Measurements from ENCODE around the gene TMEM266.
"Not testable (repeated sequence)": the region's sequence is repeated elsewhere in the genome, so short reads cannot be mapped to it uniquely, and the experiment has no call there.

TMEM266 gene, protein sequence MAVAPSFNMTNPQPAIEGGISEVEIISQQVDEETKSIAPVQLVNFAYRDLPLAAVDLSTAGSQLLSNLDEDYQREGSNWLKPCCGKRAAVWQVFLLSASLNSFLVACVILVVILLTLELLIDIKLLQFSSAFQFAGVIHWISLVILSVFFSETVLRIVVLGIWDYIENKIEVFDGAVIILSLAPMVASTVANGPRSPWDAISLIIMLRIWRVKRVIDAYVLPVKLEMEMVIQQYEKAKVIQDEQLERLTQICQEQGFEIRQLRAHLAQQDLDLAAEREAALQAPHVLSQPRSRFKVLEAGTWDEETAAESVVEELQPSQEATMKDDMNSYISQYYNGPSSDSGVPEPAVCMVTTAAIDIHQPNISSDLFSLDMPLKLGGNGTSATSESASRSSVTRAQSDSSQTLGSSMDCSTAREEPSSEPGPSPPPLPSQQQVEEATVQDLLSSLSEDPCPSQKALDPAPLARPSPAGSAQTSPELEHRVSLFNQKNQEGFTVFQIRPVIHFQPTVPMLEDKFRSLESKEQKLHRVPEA

DNA sequence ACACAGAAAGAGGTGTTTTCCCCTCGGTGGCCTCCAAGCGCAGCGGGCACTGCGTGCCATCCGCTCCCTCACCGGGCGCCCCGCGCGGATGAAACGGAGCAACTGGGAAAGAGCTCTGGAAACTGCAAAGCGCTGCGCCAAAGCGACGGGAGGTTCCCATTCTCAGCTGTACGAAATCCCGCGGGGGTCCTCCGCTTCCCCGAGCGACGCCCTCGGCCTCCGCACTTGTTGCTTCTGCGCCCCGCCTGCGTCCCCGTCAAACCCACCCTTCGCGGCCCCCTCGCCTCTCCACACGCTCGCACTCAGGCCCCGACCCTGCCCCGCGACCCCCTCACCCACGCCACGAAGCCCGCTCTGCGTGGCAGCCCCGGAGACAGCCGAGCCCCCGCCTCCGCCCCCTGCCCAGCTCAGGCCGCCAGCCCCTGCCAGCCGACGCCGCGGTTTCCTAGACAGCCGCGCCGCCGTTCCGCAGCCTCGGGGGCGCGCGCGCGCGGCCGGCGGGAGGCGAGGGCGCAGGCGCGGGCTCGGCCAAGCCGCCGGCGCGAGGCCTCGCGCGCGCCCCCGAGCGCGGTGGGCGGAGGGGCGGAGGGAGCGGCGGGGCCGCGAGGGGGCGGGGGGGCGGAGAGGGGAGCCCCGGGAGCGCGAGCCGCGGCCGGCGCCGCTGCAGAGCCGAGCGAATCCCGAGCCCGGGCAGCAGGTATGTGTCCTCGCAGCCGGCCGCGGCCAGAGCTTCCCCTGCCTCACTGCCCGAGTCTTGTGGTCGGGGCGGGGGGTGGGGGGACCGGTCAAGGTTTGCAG is at the start of gene TMEM266:
Gene TMEM266, plus strand, starts transcription at position 666 of the 798 bp plus-strand sequence. CDS start 74,279 bp downstream, outside the sequence.
- DNase-seq (ENCODE audit: low read depth, low spot score), result no peak
- TF ChIP-seq POLR2AphosphoS5 (IDR thresholded peaks at IDR 0.05; ENCODE audit: borderline replicate concordance, low read depth, low read length) (no peak), FOXP2 (optimal IDR thresholded peaks at IDR 0.05; ENCODE audit: control extremely low read depth, extremely low read length, insufficient read depth) (no peak), EZH2 (IDR thresholded peaks at IDR 0.05) (no peak)
- Histone ChIP-seq H3K27ac (no peak within 1 kb of the TSS), H3K4me3 (peak within 1 kb of the TSS; percentile 79), H3K36me3 (ENCODE audit: insufficient read depth, low read length) (no peaks in the 10 kb centered on the region), H3K9ac (ENCODE audit: insufficient read length) (no peak within 1 kb of the TSS), H3K9me3 (ENCODE audit: low read depth, low read length) (no peaks in the 10 kb centered on the region)

DNA sequence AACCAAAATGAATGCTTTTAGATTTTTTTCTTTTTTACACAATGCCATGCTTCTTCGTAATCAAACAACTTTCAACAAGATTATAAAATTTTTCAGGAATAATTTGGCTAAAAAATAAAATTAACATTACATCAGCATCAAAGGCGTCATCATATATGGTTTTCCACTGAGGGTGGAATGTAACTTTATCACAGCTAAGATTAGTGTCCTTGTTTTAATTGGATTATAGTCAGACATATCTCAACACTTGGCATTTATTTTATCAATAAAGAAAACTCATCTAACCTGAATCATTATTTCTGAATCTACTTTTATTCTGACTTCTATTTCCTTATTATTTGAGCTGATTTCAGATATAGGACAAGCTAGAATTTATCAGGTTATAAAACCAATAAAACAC is 49.2 kb upstream of the TMEM266 start:
- Histone ChIP-seq H3K36me3 (ENCODE audit: insufficient read depth, low read length) (no peaks in the 10 kb centered on the region), H3K9me3 (ENCODE audit: low read depth, low read length) (no peaks in the 10 kb centered on the region), H3K9ac (ENCODE audit: insufficient read length) (peak overlapping the region; percentile 7), H3K27ac (no peak overlapping the region), H3K4me3 (peak overlapping the region; percentile 78)
- no peak for DNase-seq (ENCODE audit: low read depth, low spot score)
- TF ChIP-seq FOXP2 (optimal IDR thresholded peaks at IDR 0.05; ENCODE audit: control extremely low read depth, extremely low read length, insufficient read depth), result no peak
- TF ChIP-seq EZH2 (IDR thresholded peaks at IDR 0.05), result no peak
- TF ChIP-seq POLR2AphosphoS5 (IDR thresholded peaks at IDR 0.05; ENCODE audit: borderline replicate concordance, low read depth, low read length), result no peak

DNA sequence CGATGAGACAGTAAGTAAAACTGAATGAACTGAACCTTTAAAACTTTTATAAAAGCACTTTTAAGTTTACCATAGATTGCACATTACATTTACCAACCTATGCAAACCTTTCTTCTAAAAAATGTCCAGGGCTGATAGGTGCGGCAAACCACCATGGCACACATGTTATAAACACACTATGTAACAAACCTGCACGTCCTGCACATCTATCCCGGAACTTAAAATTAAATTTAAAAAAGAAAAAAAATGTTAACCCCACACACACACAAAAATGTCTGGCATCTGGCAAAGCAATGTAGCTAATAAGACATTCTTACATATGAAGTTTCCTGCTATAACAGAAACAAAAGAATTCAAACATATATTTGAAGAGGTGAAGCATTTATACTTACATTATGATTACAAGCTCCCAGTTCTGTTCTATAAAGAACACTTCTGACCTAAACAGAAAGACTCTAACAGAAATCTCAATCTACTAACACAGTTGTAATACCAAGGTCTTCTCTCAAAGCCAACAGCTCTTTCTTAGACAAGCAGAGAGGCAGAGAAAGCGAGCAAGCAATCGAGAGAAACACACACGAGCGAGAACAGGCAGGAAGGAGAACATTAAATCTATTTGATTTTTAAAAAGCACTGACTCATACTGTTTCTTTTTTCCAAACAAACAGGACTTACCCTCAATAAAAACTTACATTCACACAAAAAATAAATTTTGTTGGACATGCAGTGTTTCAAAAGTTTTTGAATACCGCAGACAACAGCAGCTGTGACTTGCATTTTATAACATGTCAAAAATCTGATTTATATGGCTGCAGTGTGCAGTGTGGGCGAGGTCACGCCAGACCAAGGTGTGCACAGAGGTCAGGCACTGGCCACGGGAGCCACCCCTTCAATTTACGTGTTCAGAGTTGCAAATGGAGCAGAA is 47.9 kb upstream of the TMEM266 start, which contains the start of gene NRG4:
Gene NRG4, minus strand, starts transcription at position 798 of the 925 bp plus-strand sequence. CDS start 1,194 bp downstream, outside the sequence.
- Histone ChIP-seq H3K27ac (peak within 1 kb of the TSS; percentile 68; the same call in 1 of the 2 replicates), H3K9ac (ENCODE audit: insufficient read length) (peak within 1 kb of the TSS; percentile 75), H3K9me3 (ENCODE audit: low read depth, low read length) (no peaks in the 10 kb centered on the region), H3K4me3 (peak within 1 kb of the TSS; percentile 78), H3K36me3 (ENCODE audit: insufficient read depth, low read length) (no peaks in the 10 kb centered on the region)
- peak; percentile 8 for DNase-seq (ENCODE audit: low read depth, low spot score)
- TF ChIP-seq FOXP2 (optimal IDR thresholded peaks at IDR 0.05; ENCODE audit: control extremely low read depth, extremely low read length, insufficient read depth) (no peak), EZH2 (IDR thresholded peaks at IDR 0.05) (no peak), POLR2AphosphoS5 (IDR thresholded peaks at IDR 0.05; ENCODE audit: borderline replicate concordance, low read depth, low read length) (no peak)

DNA sequence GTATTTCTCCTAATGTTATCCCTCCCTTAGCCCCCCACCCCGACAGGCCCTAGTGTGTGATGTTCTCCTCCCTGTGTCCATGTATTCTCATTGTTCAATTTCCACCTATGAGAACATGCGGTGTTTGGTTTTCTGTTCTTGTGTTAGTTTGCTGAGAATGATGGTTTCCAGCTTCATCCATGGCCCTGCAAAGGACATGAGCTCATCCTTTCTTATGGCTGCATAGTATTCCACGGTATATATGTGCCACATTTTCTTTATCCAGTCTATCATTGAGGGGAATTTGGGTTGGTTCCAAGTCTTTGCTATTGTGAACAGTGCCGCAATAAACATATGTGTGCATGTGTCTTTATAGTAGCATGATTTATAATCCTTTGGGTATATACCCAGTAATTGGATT is 46.3 kb upstream of the TMEM266 start:
- H3K9me3 ChIP-seq (ENCODE audit: low read depth, low read length); H3K27ac ChIP-seq; H3K36me3 ChIP-seq (ENCODE audit: insufficient read depth, low read length); H3K4me3 ChIP-seq; DNase-seq (ENCODE audit: low read depth, low spot score); H3K9ac ChIP-seq (ENCODE audit: insufficient read length): not testable (repeated sequence)

DNA sequence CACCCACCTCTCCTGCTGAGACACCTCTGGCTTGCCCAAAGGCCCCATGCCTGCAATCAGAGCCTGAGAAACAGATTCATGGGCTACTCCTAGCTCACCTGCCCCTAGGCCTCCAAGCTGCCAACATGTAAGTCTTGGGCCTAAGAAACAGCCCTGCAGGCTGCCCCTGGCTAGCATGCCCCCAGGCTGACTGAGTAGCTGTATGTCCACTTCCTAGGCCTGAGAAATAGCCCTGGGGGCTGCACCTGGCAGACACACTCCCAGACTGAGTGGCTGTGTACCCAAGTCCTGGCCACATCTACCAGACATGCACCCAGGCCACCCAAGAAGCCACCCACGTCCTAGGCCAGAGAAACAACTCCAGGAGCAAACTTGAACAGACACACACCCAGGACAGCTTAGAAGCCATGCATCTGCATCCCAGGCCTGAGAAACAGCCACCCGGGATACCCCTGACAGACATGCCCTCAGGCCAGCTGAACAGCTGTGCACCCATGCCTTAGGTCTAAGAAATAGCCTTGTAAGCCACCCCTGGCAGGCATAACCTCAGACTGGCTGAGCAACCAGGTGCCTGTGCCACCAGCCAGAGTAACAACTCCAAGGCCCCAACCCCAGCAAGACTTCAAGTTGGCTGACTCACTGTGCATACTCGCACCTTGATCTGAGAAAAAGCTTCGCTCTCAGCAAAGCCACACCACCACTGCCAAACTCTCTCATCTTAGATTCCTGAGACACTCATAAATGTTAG is 35.6 kb upstream of the TMEM266 start:
- no peaks in the 10 kb centered on the region for H3K36me3 ChIP-seq (ENCODE audit: insufficient read depth, low read length)
- TF ChIP-seq EZH2 (IDR thresholded peaks at IDR 0.05), result no peak
- no peak for TF ChIP-seq POLR2AphosphoS5 (IDR thresholded peaks at IDR 0.05; ENCODE audit: borderline replicate concordance, low read depth, low read length)
- TF ChIP-seq FOXP2 (optimal IDR thresholded peaks at IDR 0.05; ENCODE audit: control extremely low read depth, extremely low read length, insufficient read depth), result no peak

DNA sequence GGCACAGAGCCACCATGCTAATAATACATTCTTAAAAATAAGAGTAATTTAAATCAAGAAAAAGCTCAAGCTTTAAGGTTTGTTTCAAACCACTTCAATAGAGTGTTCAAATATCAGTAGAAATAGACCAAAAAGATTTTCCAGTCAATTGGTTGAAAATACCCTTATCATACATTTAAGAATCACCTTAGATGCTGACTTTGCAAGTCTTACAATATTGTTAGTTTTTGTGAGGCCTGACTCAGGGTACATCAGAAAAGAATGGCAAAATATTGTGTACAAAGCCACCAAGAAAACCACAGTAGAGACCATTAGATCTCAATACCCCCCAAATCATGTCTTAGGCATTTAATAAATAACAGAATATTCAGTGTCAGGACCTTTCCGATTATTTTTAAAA is 27.7 kb upstream of the TMEM266 start:
- H3K9ac ChIP-seq (ENCODE audit: insufficient read length), result no peak overlapping the region
- H3K4me3 ChIP-seq, result no peak overlapping the region
- no peak for DNase-seq (ENCODE audit: low read depth, low spot score)
- no peak overlapping the region for H3K27ac ChIP-seq
- no peaks in the 10 kb centered on the region for H3K9me3 ChIP-seq (ENCODE audit: low read depth, low read length)
- no peak for TF ChIP-seq POLR2AphosphoS5 (IDR thresholded peaks at IDR 0.05; ENCODE audit: borderline replicate concordance, low read depth, low read length)
- no peak for TF ChIP-seq FOXP2 (optimal IDR thresholded peaks at IDR 0.05; ENCODE audit: control extremely low read depth, extremely low read length, insufficient read depth)
- TF ChIP-seq EZH2 (IDR thresholded peaks at IDR 0.05), result no peak
- H3K36me3 ChIP-seq (ENCODE audit: insufficient read depth, low read length), result no peaks in the 10 kb centered on the region

More for the DNA sequence above, 35.6 kb upstream of the TMEM266 start:
- no peak for DNase-seq (ENCODE audit: low read depth, low spot score)
- no peak overlapping the region for H3K4me3 ChIP-seq
- H3K9me3 ChIP-seq (ENCODE audit: low read depth, low read length), result 0 out of 2 replicates have a peak, but pooled peaks cover 4% of the 10 kb centered on the region
- no peak overlapping the region for H3K9ac ChIP-seq (ENCODE audit: insufficient read length)
- H3K27ac ChIP-seq, result no peak overlapping the region

DNA sequence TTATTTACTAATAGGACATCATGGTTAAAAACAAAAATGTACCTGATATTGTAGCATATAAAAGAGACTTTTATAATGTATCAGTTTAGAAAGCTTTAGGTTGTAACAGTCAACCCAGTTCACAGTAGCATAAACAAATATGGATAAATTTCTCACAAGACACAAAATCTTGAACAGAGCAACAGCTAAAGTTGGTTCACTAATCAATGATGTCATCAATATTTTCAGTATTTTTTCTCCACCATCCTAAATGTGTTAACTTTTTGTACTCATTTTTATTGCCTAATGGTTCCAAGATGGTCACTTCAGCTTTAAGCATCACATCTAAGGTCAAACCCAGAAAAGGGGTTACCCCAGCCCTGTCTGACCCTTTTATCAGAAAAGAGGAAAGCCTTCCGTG is 26.3 kb upstream of the TMEM266 start:
- Histone ChIP-seq H3K9ac (ENCODE audit: insufficient read length) (no peak overlapping the region), H3K9me3 (ENCODE audit: low read depth, low read length) (no peaks in the 10 kb centered on the region), H3K36me3 (ENCODE audit: insufficient read depth, low read length) (no peaks in the 10 kb centered on the region), H3K4me3 (no peak overlapping the region), H3K27ac (no peak overlapping the region)
- no peak for DNase-seq (ENCODE audit: low read depth, low spot score)
- TF ChIP-seq EZH2 (IDR thresholded peaks at IDR 0.05) (no peak), POLR2AphosphoS5 (IDR thresholded peaks at IDR 0.05; ENCODE audit: borderline replicate concordance, low read depth, low read length) (no peak), FOXP2 (optimal IDR thresholded peaks at IDR 0.05; ENCODE audit: control extremely low read depth, extremely low read length, insufficient read depth) (no peak)
